ENCODE results near the gene HTR2C. TPM values are rescaled to one million over a fixed set of nuclear protein-coding genes. Genes with fewer than 3 reads are reported as not detected.

Gene HTR2C
- total and polyA plus RNA-seq, 2 of the 13 experiments (the other 11 are each of a cell fraction or from before 2014, with no cell fraction given) = 0.01 TPM; not detected in 1

DNA sequence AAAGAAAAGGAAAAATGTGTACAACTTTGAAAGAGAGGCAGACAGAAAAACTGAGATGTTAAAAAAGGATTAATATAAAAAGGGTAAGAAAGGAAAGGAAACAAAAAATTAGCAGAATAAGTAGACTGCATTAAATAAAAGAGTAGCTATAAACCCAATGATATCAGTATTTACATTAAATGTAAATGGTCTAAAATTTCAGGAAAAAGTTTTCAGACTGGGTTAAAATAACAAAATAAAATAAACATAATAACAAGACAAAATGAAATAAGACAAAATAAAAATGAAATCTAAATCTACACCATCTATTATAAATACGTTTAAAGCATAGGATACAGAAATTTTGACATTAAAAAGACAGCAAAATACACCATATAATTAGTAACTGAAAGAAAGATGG is 199.0 kb downstream of the HTR2C start:
- Histone ChIP-seq H3K4me3 (replicated peaks in 1 of 3; ENCODE audit: insufficient read depth in 1 of 3, low read depth in 2 of 3, low read length in 3 of 3) (no peak overlapping the region), H3K9ac (ENCODE audit: insufficient read depth, low read depth, low read length) (no peak overlapping the region), H3K9me3 (ENCODE audit: low read length) (no peaks in the 10 kb centered on the region), H3K79me2 (ENCODE audit: insufficient read depth, low read length) (no peaks in the 10 kb centered on the region), H3K4me1 (ENCODE audit: insufficient read depth, low read length) (no peaks in the 10 kb centered on the region), H3K4me2 (ENCODE audit: low read depth, low read length) (no peak overlapping the region), H2AFZ (ENCODE audit: low read length) (no peak overlapping the region), H3K27me3 (ENCODE audit: control insufficient read depth in 1 of 2, insufficient read depth in 2 of 2, low read length in 2 of 2) (no peaks in the 10 kb centered on the region), H3K27ac (ENCODE audit: extremely low read length, insufficient read depth, low read length) (no peak overlapping the region), H3K36me3 (replicated peaks in 1 of 2; ENCODE audit: control insufficient read depth in 1 of 2, insufficient read depth in 2 of 2, low read length in 2 of 2) (no peaks in the 10 kb centered on the region), H4K20me1 (ENCODE audit: insufficient read depth, low read length) (no peaks in the 10 kb centered on the region)
- DNase-seq (ENCODE audit: low spot score) = no peak
- BruUV-seq (replicated peaks) = no TSS peak
- ATAC-seq = no peak
- WGBS (ENCODE audit: low lambda C conversion rate) = 0% methylated on average over 1 of the region's 1 CpG
- no peak for TF ChIP-seq ZNF260 (CRISPR knock-in tag; IDR thresholded peaks at IDR 0.05; ENCODE audit: borderline replicate concordance, low read depth)
- TF ChIP-seq ZSCAN22 (CRISPR knock-in tag; IDR thresholded peaks at IDR 0.05) = no peak
- TF ChIP-seq ARID2 (CRISPR knock-in tag; IDR thresholded peaks at IDR 0.05; ENCODE audit: borderline replicate concordance) = no peak
- no peak for TF ChIP-seq LCORL (IDR thresholded peaks at IDR 0.05)
- no peak for TF ChIP-seq LCORL (CRISPR knock-in tag; IDR thresholded peaks at IDR 0.05)
- ChIA-PET CTCF (ENCODE audit: low intra/inter-chr PET ratio, low total read pairs) (no interaction called here), POLR2A (no interaction called here)
- in situ Hi-C loops (cut with HindIII; ENCODE audit: extremely low pct_ligation_motif_present, low pct_unique_long_range_greater_than_20kb) = no loop called here
- intact Hi-C loops (cut with micrococcal nuclease; ENCODE audit: unreplicated experiment) = no loop called here
- no peak for FAIRE-seq

DNA sequence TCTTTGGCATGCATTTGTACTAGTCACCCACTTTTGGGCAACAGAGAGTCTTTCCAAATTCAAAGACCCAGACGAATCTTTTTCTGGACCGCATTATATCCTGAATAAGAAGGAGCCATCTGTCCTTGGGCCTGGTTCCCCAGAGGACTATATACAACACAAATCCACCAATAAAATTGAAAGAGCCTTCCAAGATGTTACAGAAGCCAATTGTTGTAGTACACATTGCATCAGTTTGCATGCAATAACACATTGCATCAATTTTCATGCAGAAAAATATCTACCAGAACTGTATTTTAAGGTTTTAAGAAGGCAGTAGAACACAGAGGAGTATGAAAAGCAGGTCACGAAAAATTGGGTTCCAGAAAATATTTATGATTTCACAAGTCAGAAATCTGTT is 203.2 kb downstream of the HTR2C start:
- Histone ChIP-seq H3K79me2 (ENCODE audit: insufficient read depth, low read length) (no peaks in the 10 kb centered on the region), H3K4me3 (replicated peaks in 1 of 3; ENCODE audit: insufficient read depth in 1 of 3, low read depth in 2 of 3, low read length in 3 of 3) (no peak overlapping the region), H2AFZ (ENCODE audit: low read length) (no peak overlapping the region), H3K27me3 (ENCODE audit: control insufficient read depth in 1 of 2, insufficient read depth in 2 of 2, low read length in 2 of 2) (no peaks in the 10 kb centered on the region), H3K4me1 (ENCODE audit: insufficient read depth, low read length) (no peaks in the 10 kb centered on the region), H3K4me2 (ENCODE audit: low read depth, low read length) (no peak overlapping the region), H3K9ac (ENCODE audit: insufficient read depth, low read depth, low read length) (no peak overlapping the region), H3K27ac (ENCODE audit: extremely low read length, insufficient read depth, low read length) (no peak overlapping the region), H3K36me3 (replicated peaks in 1 of 2; ENCODE audit: control insufficient read depth in 1 of 2, insufficient read depth in 2 of 2, low read length in 2 of 2) (no peaks in the 10 kb centered on the region), H4K20me1 (ENCODE audit: insufficient read depth, low read length) (no peaks in the 10 kb centered on the region), H3K9me3 (ENCODE audit: low read length) (no peaks in the 10 kb centered on the region)
- 17% methylated on average over 3 of the region's 3 CpGs for WGBS (ENCODE audit: low lambda C conversion rate)
- ChIA-PET POLR2A (no interaction called here), CTCF (ENCODE audit: low intra/inter-chr PET ratio, low total read pairs) (no interaction called here)
- FAIRE-seq = no peak
- intact Hi-C loops (cut with micrococcal nuclease; ENCODE audit: unreplicated experiment) = no loop called here
- no peak for ATAC-seq
- in situ Hi-C loops (cut with HindIII; ENCODE audit: extremely low pct_ligation_motif_present, low pct_unique_long_range_greater_than_20kb) = no loop called here
- DNase-seq (ENCODE audit: low spot score) = no peak
- no peak for TF ChIP-seq ZNF101 (CRISPR knock-in tag; IDR thresholded peaks at IDR 0.05; ENCODE audit: borderline replicate concordance, low read depth)
- TF ChIP-seq ZFAT (CRISPR knock-in tag; conservative IDR thresholded peaks at IDR 0.05) = no peak
- TF ChIP-seq, protein P1, sequence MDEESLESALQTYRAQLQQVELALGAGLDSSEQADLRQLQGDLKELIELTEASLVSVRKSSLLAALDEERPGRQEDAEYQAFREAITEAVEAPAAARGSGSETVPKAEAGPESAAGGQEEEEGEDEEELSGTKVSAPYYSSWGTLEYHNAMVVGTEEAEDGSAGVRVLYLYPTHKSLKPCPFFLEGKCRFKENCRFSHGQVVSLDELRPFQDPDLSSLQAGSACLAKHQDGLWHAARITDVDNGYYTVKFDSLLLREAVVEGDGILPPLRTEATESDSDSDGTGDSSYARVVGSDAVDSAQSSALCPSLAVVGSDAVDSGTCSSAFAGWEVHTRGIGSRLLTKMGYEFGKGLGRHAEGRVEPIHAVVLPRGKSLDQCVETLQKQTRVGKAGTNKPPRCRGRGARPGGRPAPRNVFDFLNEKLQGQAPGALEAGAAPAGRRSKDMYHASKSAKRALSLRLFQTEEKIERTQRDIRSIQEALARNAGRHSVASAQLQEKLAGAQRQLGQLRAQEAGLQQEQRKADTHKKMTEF (CRISPR knock-in tag; IDR thresholded peaks at IDR 0.05) = no peak
- no peak for TF ChIP-seq AHDC1 (CRISPR knock-in tag; IDR thresholded peaks at IDR 0.05; ENCODE audit: borderline replicate concordance)
- no peak for TF ChIP-seq MAZ (IDR thresholded peaks at IDR 0.05; ENCODE audit: borderline replicate concordance, low read depth, low read length)
- TF ChIP-seq MAZ (CRISPR knock-in tag; IDR thresholded peaks at IDR 0.05; ENCODE audit: low read depth) = no peak
- no peak for TF ChIP-seq HNRNPUL1 (IDR thresholded peaks at IDR 0.05; ENCODE audit: low read depth, low read length)
- no peak for TF ChIP-seq CHCHD3 (CRISPR knock-in tag; IDR thresholded peaks at IDR 0.05)
- no TSS peak for BruUV-seq (replicated peaks)

Data from HepG2 (cell line).